NCI-H2029 (cell line): Measurements from ENCODE around the gene ERC1.
"Not testable (repeated sequence)": the region's sequence is repeated elsewhere in the genome, so short reads cannot be mapped to it uniquely, and the experiment has no call there.

ENCODE experiments used
- DNase-seq: peaks from one replicate; lab custom pipeline; 2025; lab: John Stamatoyannopoulos, UW

ERC1 gene

GRCh38 chr12:981961-982360, 9.1 kb upstream of the ERC1 start:
- no peak for DNase-seq

GRCh38 chr12:988646-989045, 2.4 kb upstream of the ERC1 start:
- no peak for DNase-seq

- no peak for DNase-seq
These were observed 2.0 kb upstream of the ERC1 start for GRCh38 chr12:989051-989450.

GRCh38 chr12:989751-990660, 1.0 kb upstream of the ERC1 start:
- peak; percentile 23 for DNase-seq

GRCh38 chr12:991350-992333, 619 bp downstream of the ERC1 start:
- no peak for DNase-seq

GRCh38 chr12:992647-993046, 1.6 kb downstream of the ERC1 start:
- no peak for DNase-seq

GRCh38 chr12:996881-997280, 5.9 kb downstream of the ERC1 start:
- no peak for DNase-seq

- no peak for DNase-seq
These were observed 6.5 kb downstream of the ERC1 start for GRCh38 chr12:997505-997904.

GRCh38 chr12:998020-998874, 7.2 kb downstream of the ERC1 start:
- no peak for DNase-seq

- not testable (repeated sequence) for DNase-seq
These were observed 8.7 kb downstream of the ERC1 start for GRCh38 chr12:999736-1000135.

GRCh38 chr12:1001507-1001906, 10.5 kb downstream of the ERC1 start:
- DNase-seq, result no peak

- no peak for DNase-seq
These were observed 12.7 kb downstream of the ERC1 start for GRCh38 chr12:1003600-1004271.

- DNase-seq, result no peak
These were observed 15.2 kb downstream of the ERC1 start for GRCh38 chr12:1006255-1006654.

GRCh38 chr12:1007276-1007675, 16.3 kb downstream of the ERC1 start:
- DNase-seq, result no peak

- DNase-seq, result no peak
These were observed 17.0 kb downstream of the ERC1 start for GRCh38 chr12:1007994-1008393.

GRCh38 chr12:1011091-1011490, 20.1 kb downstream of the ERC1 start:
- no peak for DNase-seq

GRCh38 chr12:1013618-1014489, 22.8 kb downstream of the ERC1 start:
- DNase-seq, result no peak

GRCh38 chr12:1019283-1019682, 28.3 kb downstream of the ERC1 start:
- no peak for DNase-seq

GRCh38 chr12:1020389-1020788, 29.4 kb downstream of the ERC1 start:
- no peak for DNase-seq
